Natural killer cell (primary cell): ENCODE results near the gene CMTM2. TPM values are rescaled to one million over a fixed set of nuclear protein-coding genes. Genes with fewer than 3 reads are reported as not detected.

Source experiments
- ATAC-seq, 3 donors: fragments of 150-1000 bp in 2 of 3; fragments of 200-7000 bp in 1 of 3; cut with Tn5 transposase; 1 replicate in 1 of 3; 2 replicates in 2 of 3; pipeline ENCODE4 v1.10.0; 2021; ENCODE audit warnings: mild to moderate bottlenecking in 2 of 3, moderate library complexity in 2 of 3
- DNase-seq, 2 donors: peaks; one replicate each; pipeline versions ENCODE4 v3.0.0 to v3.0.0-alpha.2; 2013 to 2021; ENCODE audit warnings: mixed read lengths in 1 of 2
- H3K27ac ChIP-seq: one replicate; pipeline ENCODE4 v1.5.1; 2013; ENCODE audit warnings: mild to moderate bottlenecking, low read length
- H3K27me3 ChIP-seq: one replicate; pipeline ENCODE4 v1.6.1; 2013; ENCODE audit warnings: low read length; ENCODE audit not compliant: control insufficient read depth, insufficient read depth
- H3K36me3 ChIP-seq: one replicate; pipeline ENCODE4 v1.6.1; 2013; ENCODE audit warnings: low read length; ENCODE audit not compliant: control insufficient read depth, insufficient read depth
- H3K4me1 ChIP-seq: one replicate; pipeline ENCODE4 v1.6.1; 2013; ENCODE audit warnings: low read length; ENCODE audit not compliant: control insufficient read depth, insufficient read depth
- H3K4me3 ChIP-seq: one replicate; pipeline ENCODE4 v1.5.1; 2013; ENCODE audit warnings: low read length
- H3K9me3 ChIP-seq: one replicate; pipeline ENCODE4 v1.6.1; 2013; ENCODE audit warnings: low read length; ENCODE audit not compliant: control insufficient read depth, insufficient read depth
- H3K27ac Mint-ChIP-seq, 2 donors: one replicate each; pipeline ENCODE4 v1.8.0; 2022; ENCODE audit warnings: mild to moderate bottlenecking in 2 of 2, mixed read lengths in 2 of 2, moderate library complexity in 1 of 2
- H3K27me3 Mint-ChIP-seq, 2 donors: one replicate each; pipeline ENCODE4 v1.8.0; 2022; ENCODE audit warnings: low read depth in 2 of 2, mixed read lengths in 2 of 2
- H3K36me3 Mint-ChIP-seq: one replicate; pipeline ENCODE4 v1.8.0; 2022; ENCODE audit warnings: mixed read lengths
- H3K4me1 Mint-ChIP-seq, 2 donors: one replicate each; pipeline ENCODE4 v1.8.0; 2022; ENCODE audit warnings: mixed read lengths in 2 of 2
- H3K4me3 Mint-ChIP-seq: one replicate; pipeline ENCODE4 v1.8.0; 2022; ENCODE audit warnings: mild to moderate bottlenecking, moderate library complexity, mixed read lengths
- H3K9me3 Mint-ChIP-seq, 2 donors: one replicate each; pipeline ENCODE4 v1.8.0; 2022; ENCODE audit warnings: mixed read lengths in 2 of 2
- CTCF ChIP-seq: fragments of 200-600 bp; IDR thresholded peaks from one replicate; pipeline ENCODE4 v1.8.0; 2022; ENCODE audit warnings: antibody characterized with exemption
- WGBS: methylation state at CpG from one replicate; pipeline ENCODE4 v1.1.7; 2013; ENCODE audit warnings: missing lambda C conversion rate; ENCODE audit not compliant: insufficient coverage; 5-methylcytosine and 5-hydroxymethylcytosine counted together
- intact Hi-C: fragments of 100-400 bp; cut with micrococcal nuclease; formaldehyde crosslinking; loops from one replicate; pipeline ENCODE4 v1.14.2; 2022
- total RNA-seq, 4 donors: library from RNA; stranded (reverse); fragments of 120-200 nt in 1 of 4; gene quantifications; one replicate each; pipeline versions ENCODE4 v1.2.3 to v1.2.4, GENCODE V29; 2013 to 2022

Gene CMTM2
- total RNA-seq, 3 donors from 2014 or later (not counting 1 experiment from before 2014, with no cell fraction given) = 0.61 to 1.6 (median 0.82) TPM

GRCh38 chr16:66617010-66617434, 37.8 kb downstream of the CMTM2 start:
- TF ChIP-seq CTCF = no peak
- ATAC-seq = no peak
- Mint-ChIP-seq H3K27ac (no peak overlapping the region), H3K27me3 (no peaks in the 10 kb centered on the region), H3K9me3 (no peaks in the 10 kb centered on the region), H3K4me3 (no peak overlapping the region), H3K4me1 (no peaks in the 10 kb centered on the region), H3K36me3 (no peaks in the 10 kb centered on the region)
- Histone ChIP-seq H3K4me1 (no peaks in the 10 kb centered on the region), H3K9me3 (no peaks in the 10 kb centered on the region), H3K27me3 (no peaks in the 10 kb centered on the region), H3K27ac (no peak overlapping the region), H3K36me3 (peaks cover 19% of the 10 kb centered on the region), H3K4me3 (no peak overlapping the region)
- DNase-seq = no peak
- 100% methylated on average over 1 of the region's 2 CpGs for WGBS
- intact Hi-C loops = no loop called here

- H3K4me3 ChIP-seq = no peak overlapping the region
- H3K9me3 Mint-ChIP-seq = no peaks in the 10 kb centered on the region
- no peaks in the 10 kb centered on the region for H3K4me1 ChIP-seq
- H3K27ac Mint-ChIP-seq = no peak overlapping the region
- no peaks in the 10 kb centered on the region for H3K9me3 ChIP-seq
- H3K4me3 Mint-ChIP-seq = no peak overlapping the region
- WGBS = 74% methylated on average over 7 of the region's 7 CpGs
- H3K4me1 Mint-ChIP-seq = no peaks in the 10 kb centered on the region
- intact Hi-C loops = no loop called here
- no peaks in the 10 kb centered on the region for H3K36me3 Mint-ChIP-seq
- no peaks in the 10 kb centered on the region for H3K27me3 ChIP-seq
- no peak for TF ChIP-seq CTCF
- H3K27ac ChIP-seq = no peak overlapping the region
- no peaks in the 10 kb centered on the region for H3K27me3 Mint-ChIP-seq
- ATAC-seq = no peak
- peaks cover 14% of the 10 kb centered on the region for H3K36me3 ChIP-seq
- no peak for DNase-seq
Observed at GRCh38 chr16:66617728-66618127, 38.5 kb downstream of the CMTM2 start.

GRCh38 chr16:66618588-66619375, 39.5 kb downstream of the CMTM2 start:
- no peaks in the 10 kb centered on the region for H3K36me3 Mint-ChIP-seq

More at GRCh38 chr16:66618588-66619375, 39.5 kb downstream of the CMTM2 start:
- DNase-seq (no peak), ATAC-seq (no peak)
- H3K27ac ChIP-seq = no peak overlapping the region
- intact Hi-C loops = no loop called here
- Mint-ChIP-seq H3K27me3 (no peaks in the 10 kb centered on the region), H3K4me3 (no peak overlapping the region), H3K9me3 (no peaks in the 10 kb centered on the region), H3K27ac (no peak overlapping the region), H3K4me1 (no peaks in the 10 kb centered on the region)
- TF ChIP-seq CTCF = no peak
- no peaks in the 10 kb centered on the region for H3K27me3 ChIP-seq
- WGBS = 91% methylated on average over 10 of the region's 10 CpGs
- H3K9me3 ChIP-seq = no peaks in the 10 kb centered on the region
- no peaks in the 10 kb centered on the region for H3K4me1 ChIP-seq
- H3K4me3 ChIP-seq = no peak overlapping the region
- peaks cover 7% of the 10 kb centered on the region for H3K36me3 ChIP-seq
